Subcutaneous abdominal adipose tissue (tissue), 5 donors: ENCODE results near the gene OR2T27.
"Not testable (repeated sequence)": the region's sequence is repeated elsewhere in the genome, so short reads cannot be mapped to it uniquely, and the experiment has no call there.

Experiments used
- H3K27ac ChIP-seq: one replicate; pipeline ENCODE4 v1.7.0; 2013; ENCODE audit warnings: low read depth, mild to moderate bottlenecking, inconsistent platforms, low read length, moderate library complexity
- H3K27me3 ChIP-seq, 5 donors: one replicate each; pipeline ENCODE4 v1.7.0; 2013; ENCODE audit warnings: low read length in 5 of 5, inconsistent platforms in 1 of 5; ENCODE audit not compliant: control insufficient read depth in 5 of 5, insufficient read depth in 4 of 5
- H3K36me3 ChIP-seq, 5 donors: one replicate each; pipeline ENCODE4 v1.7.0; 2013; ENCODE audit warnings: low read length in 5 of 5; ENCODE audit not compliant: control insufficient read depth in 5 of 5, insufficient read depth in 5 of 5
- H3K4me1 ChIP-seq, 5 donors: one replicate each; pipeline ENCODE4 v1.7.0; 2013; ENCODE audit warnings: low read length in 5 of 5, mild to moderate bottlenecking in 3 of 5, moderate library complexity in 1 of 5; ENCODE audit not compliant: control insufficient read depth in 5 of 5, insufficient read depth in 5 of 5
- H3K4me3 ChIP-seq, 5 donors: one replicate each; pipeline ENCODE4 v1.7.0; 2013; ENCODE audit warnings: low read length in 5 of 5, low read depth in 1 of 5
- H3K9ac ChIP-seq, 5 donors: one replicate each; pipeline ENCODE4 v1.7.0; 2013; ENCODE audit warnings: low read length in 5 of 5, mild to moderate bottlenecking in 4 of 5, moderate library complexity in 3 of 5
- H3K9me3 ChIP-seq, 5 donors: one replicate each; pipeline ENCODE4 v1.7.0; 2013; ENCODE audit warnings: low read length in 5 of 5; ENCODE audit not compliant: control insufficient read depth in 5 of 5
- donor health status: healthy.
- donor health status: healthy.
- donor health status: healthy.
- donor health status: healthy.
- donor health status: healthy.

The OR2T27 gene

DNA sequence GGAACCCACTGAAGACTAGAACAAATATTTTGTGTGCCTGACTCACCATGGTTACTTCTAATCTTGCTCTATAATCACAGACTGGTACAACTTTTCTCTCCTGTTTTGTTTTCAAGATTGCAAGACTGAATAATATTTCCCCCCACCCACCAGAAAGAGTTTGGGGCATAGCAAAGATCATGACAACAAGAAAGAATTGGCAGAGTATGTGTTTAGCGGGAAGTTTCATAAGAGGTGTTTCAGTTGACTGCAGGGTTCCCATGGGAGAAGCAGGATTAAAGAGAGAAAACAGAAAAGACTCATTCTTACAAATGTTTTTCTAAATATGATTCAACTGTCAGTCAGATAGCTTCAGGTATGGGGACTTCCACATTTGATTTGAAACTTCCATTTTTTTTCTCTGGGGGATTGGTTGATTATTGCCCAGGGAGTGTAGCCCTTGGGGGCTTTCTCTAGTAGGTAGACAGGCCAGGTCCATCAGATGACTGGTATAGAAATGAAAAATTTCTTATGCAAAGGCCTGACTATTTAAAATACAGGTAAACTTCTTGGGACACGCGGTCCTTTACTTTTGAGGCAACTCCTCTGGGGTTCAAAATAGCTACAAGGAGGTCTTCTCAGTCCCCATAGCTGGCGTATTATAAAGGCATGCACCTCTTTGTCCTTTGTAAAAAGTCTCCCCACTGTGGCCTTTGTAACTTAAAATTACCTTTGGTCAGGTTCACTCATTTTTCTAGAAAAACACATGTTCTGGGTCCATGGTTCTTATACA, 33.4 kb upstream of the OR2T27 start:
- Histone ChIP-seq H3K4me3 (no peak overlapping the region), H3K36me3 (no peaks in the 10 kb centered on the region), H3K9me3 (peaks cover 4 to 15% (median 7%) of the 10 kb centered on the region in 5 donors), H3K4me1 (peaks cover 0 to 4% (median 0%) of the 10 kb centered on the region in 5 donors), H3K27me3 (peaks cover 0 to 5% (median 0%) of the 10 kb centered on the region in 5 donors), H3K27ac (no peak overlapping the region), H3K9ac (no peak overlapping the region)

DNA sequence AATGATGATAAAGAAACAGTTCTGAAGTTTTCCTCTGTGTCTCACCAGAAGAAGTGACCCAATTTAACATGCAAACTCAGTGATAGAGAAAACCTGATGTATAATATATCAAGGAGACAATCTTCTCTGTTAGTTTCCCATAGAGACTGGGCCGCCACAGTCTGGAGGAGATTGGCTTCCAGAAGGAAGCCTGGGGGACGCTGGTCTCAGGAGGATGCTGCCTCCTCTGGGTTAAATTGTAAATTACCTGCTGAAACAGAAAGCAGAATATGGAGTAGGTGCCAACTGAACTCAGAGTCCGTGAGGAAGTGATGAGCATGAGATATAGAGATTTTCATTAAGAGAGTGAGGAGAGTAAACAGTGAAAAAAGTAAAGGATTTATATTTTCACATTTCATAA, 31.5 kb upstream of the OR2T27 start:
- H3K9me3 ChIP-seq: peaks cover 0 to 11% (median 7%) of the 10 kb centered on the region in 5 donors
- H3K4me3 ChIP-seq: no peak overlapping the region
- H3K36me3 ChIP-seq: no peaks in the 10 kb centered on the region
- no peaks in the 10 kb centered on the region for H3K4me1 ChIP-seq
- no peak overlapping the region for H3K27ac ChIP-seq
- H3K9ac ChIP-seq: no peak overlapping the region
- H3K27me3 ChIP-seq: peaks cover 0 to under 1% (median 0%) of the 10 kb centered on the region in 5 donors

DNA sequence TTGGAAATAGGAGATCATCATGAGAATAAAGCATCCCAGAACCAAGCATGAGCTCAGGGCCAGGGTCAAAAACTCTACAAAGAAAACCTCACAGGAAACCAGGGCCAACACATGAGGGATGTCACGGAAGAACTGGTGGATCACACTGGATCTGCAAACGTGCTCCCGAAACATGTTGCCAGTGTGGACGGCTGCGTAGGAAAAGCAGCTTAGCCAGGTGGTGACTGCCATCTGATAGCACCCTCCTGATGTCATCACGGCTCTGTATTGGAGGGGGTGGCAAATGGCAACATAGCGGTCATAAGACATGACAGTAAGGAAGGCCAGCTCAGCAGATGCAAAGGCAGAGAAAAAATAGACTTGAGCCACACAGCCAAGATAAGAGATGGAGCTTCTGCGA, 26.3 kb upstream of the OR2T27 start:
- H3K36me3 ChIP-seq: no peaks in the 10 kb centered on the region
- peaks cover 0 to 6% (median 0%) of the 10 kb centered on the region in 5 donors for H3K27me3 ChIP-seq
- no peaks in the 10 kb centered on the region for H3K4me1 ChIP-seq
- H3K27ac ChIP-seq: no peak overlapping the region
- H3K4me3 ChIP-seq: no peak overlapping the region
- H3K9me3 ChIP-seq: no peaks in the 10 kb centered on the region
- no peak overlapping the region for H3K9ac ChIP-seq

DNA sequence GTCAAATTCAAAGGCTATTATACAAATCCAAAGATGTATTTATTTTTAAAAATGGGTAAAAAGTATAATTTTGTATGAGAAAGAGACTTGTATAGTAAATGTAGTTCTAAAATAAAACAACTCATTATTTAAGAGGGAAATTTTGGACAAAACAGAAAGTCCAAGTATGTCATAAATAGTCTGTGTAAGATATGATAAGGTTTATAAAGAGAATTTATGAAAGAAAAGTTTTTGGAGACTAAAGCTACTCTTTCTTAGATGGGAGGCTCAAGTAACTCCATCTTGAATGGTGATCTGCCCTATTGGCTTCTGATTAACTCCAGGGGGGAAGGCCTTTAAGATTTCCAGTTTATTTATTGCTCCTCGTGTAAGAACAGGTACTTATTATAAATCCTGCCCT, 14.7 kb upstream of the OR2T27 start:
- Histone ChIP-seq H3K4me3 (no peak overlapping the region), H3K4me1 (no peaks in the 10 kb centered on the region), H3K36me3 (no peaks in the 10 kb centered on the region), H3K27ac (no peak overlapping the region), H3K27me3 (no peaks in the 10 kb centered on the region), H3K9me3 (peaks cover 3 to 17% (median 5%) of the 10 kb centered on the region in 5 donors), H3K9ac (no peak overlapping the region)

DNA sequence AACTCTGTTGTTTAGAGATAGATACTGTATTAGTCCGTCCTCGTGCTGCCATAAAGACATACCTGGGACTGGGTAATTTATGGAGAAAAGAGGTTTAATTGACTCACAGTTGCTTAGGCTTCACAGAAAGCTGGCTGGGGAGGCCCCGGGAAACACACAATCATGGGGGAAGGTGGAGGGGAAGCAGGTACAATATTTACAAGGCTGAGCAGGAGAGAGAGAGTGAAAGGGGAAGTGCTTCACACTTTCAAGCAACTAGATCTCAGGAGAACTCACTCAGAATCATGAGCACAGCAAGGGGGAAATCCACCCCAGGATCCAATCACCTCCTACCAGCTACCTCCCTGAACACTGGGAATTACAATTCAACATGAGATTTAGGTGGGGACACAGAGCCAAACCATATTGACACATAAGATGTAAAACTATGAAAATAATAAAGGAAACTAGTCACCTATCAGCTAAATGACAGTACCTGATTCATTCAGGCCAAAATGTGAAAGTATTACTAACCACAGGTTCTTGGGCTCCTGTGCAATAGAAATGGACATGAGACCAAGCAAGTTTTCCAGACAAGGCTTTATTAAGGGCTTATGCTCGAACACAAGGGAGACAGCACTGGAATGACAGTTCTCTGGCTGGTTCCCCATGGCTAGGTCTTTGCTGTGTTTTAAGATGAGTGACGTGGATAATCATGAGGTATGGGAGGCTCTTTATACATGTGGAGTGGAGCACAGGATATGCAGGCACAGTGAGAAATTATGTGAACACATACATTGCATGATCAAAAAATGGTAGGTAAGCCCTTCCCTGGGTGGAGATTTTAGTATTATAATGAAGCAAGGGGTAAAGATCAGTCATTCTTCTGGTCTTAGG, 8.4 kb upstream of the OR2T27 start:
- H3K4me1 ChIP-seq, H3K36me3 ChIP-seq, H3K27ac ChIP-seq, H3K9me3 ChIP-seq, H3K4me3 ChIP-seq, H3K27me3 ChIP-seq, H3K9ac ChIP-seq: not testable (repeated sequence)

DNA sequence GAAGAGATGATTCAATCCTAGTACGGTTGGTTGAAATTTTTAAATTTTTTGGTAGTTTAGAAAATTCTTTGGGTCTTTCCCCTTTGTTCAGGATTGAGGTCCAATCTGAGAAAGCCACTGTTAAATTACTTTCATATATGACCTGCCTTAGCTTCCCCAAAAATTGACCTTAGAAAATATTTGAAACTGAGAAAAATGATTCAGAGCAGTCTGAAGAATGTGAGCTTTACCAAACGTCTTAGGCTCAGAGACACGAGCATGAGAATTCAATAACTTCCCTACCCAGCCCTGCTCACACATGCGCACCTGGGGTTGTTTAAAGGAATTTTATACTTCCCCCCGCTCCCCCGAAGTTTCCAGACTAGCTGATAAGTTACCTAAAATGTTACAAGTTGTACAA, 1.5 kb upstream of the OR2T27 start:
- not testable (repeated sequence) for H3K36me3 ChIP-seq, H3K27ac ChIP-seq, H3K4me3 ChIP-seq, H3K9me3 ChIP-seq, H3K9ac ChIP-seq, H3K27me3 ChIP-seq, H3K4me1 ChIP-seq

DNA sequence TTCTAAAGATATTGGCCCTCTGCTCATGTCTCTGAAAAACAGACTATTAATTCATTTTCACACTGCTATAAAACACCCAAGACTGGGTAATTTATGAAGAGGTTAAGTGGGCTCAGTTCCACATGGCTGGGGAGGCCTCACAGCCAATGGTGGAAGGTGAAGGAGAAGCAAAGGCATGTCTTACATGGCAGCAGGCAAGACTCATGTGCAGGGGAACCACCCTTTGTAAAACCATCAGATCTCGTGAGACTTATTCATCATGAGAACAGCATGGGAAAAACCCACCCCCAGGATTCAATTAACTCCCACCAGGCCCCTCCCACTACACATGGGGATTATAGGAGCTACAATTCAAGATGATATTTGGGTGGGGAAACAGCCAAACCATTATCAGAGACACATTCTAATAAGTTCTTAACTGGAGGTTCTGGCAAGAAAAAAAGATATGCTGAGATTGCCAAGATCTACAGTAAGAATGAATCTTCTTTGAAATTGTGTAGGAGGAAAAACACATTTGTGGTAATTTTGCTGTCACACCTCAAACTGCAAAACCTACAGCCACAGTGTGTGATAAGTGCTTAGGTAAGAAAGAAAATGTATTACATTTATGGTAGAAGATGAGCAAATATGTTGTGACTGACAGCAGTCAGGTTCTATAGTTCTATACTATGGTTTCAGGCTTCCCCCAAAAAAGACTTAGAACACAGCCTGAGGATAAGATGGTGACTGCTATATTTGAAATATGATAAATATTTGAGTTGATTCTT, 6.4 kb downstream of the OR2T27 start:
- H3K36me3 ChIP-seq, H3K4me3 ChIP-seq, H3K27ac ChIP-seq, H3K27me3 ChIP-seq, H3K4me1 ChIP-seq, H3K9ac ChIP-seq, H3K9me3 ChIP-seq: not testable (repeated sequence)

DNA sequence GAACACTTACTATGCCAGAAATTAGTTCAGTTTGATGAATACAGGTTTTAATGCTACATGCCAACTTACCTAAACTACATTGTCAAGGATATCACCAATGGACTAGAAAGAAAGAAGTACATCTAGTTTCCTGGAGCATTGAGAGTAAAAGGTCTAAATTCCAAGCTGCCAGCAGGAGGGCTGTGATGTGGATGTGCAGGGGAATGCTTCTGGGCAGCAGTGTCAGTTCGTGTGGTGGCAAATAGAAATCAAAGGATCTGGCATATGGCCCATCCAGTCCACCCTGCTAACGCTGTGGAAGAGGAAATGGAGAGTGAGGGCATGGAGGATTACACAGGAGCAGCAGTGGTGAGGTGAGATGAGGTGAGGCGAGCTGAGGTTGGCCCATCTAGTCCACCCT, 10.2 kb downstream of the OR2T27 start, which contains the start of gene OR2T35:
Gene OR2T35 (minus strand): TSS at position 101 of the 400 bp plus-strand sequence. CDS start 6,020 bp downstream, outside the sequence.
- H3K27ac ChIP-seq, H3K27me3 ChIP-seq: not testable (repeated sequence)

DNA sequence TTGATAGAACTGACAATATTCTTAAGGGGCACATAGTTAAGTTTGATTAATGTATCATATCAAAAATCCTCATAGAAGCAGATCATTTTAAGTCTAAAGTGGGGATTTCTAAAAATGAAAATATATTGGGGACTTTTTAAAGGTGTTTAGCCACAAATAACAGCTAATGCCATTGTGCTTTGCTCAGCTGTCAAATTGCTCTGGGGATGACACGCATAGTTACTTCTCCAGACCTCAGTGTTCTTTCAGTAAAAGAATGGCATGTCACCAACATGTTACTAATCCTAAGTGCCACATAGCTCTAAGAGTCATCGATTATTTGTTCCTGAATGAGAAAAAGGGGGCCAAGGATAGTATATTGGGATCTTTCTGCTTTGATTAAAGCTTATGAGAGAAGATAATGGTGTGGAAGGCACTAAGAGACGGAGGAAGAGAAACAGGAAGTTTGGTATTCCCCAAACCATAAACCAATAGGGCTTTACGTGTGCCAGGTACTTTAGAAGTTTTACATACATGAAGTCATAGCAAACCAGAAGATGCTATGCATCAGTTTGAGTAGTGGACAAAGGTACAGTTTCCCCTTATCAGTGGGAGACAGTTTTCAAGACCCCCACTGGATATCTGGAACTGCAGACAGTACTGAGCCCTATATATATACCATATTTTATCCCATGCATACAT, 12.2 kb downstream of the OR2T27 start:
- not testable (repeated sequence) for H3K27ac ChIP-seq, H3K4me3 ChIP-seq, H3K9ac ChIP-seq, H3K9me3 ChIP-seq, H3K4me1 ChIP-seq, H3K36me3 ChIP-seq, H3K27me3 ChIP-seq

More for the DNA sequence above, 10.2 kb downstream of the OR2T27 start, which contains the start of gene OR2T35:
- not testable (repeated sequence) for H3K36me3 ChIP-seq, H3K4me3 ChIP-seq, H3K4me1 ChIP-seq, H3K9me3 ChIP-seq, H3K9ac ChIP-seq
